Measurements from ENCODE around the gene CCSER1.
A peak's percentile ranks its signal among the peaks of the same experiment; 100 is the strongest.

CCSER1 gene

DNA sequence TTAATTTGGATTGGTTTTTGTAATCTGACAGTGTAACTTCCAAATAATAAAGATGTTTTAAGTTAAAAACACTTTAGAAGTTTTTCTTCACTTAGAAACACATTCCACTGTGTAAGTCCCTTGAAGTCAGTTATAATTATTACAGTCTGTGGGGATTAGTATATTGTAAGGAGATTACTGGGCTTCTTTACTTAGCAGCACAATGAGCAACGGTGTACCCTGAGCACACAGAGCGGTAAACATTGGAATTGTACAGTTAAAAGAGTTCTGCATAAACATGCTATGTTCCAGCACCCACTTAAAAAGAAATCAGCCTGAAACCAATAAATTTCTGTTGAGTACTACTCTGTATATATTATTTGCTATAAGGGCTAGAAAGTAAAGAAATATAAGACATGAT, 44.3 kb downstream of the CCSER1 start:
- no peaks in the 10 kb centered on the region for H3K27me3 ChIP-seq (ENCODE audit: control insufficient read depth, insufficient read depth, low read length)
- no peaks in the 10 kb centered on the region for H3K9me3 ChIP-seq (ENCODE audit: control insufficient read depth, low read depth, low read length)
- H3K4me3 ChIP-seq (ENCODE audit: low read length) = no peak overlapping the region
- no peaks in the 10 kb centered on the region for H3K4me1 ChIP-seq (ENCODE audit: control insufficient read depth, low read depth, low read length)
- H3K36me3 ChIP-seq (ENCODE audit: control insufficient read depth, low read depth, low read length) = no peaks in the 10 kb centered on the region
- H3K9ac ChIP-seq (ENCODE audit: low read length) = no peak overlapping the region
- H3K27ac ChIP-seq (ENCODE audit: low read length) = no peak overlapping the region

DNA sequence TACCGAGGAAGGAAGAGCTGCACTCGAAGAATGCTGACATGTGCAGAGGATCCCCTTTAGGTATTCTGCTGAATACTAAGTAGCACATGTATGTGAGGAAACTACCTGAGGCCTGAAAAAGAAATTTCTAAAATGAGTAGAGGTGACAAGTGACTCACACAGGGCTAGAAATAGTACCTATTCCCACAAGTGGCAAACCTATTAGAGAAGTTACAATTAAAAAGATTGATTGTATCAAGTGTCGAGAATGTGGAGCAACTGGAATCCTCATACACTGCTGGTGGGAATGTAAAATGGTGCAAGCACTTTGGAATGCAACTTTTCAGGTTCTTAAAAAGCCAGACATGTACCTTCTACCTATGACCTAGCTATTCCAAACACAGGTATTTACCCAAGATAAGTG, 47.4 kb downstream of the CCSER1 start:
- Histone ChIP-seq H3K27ac (ENCODE audit: low read length) (no peak overlapping the region), H3K4me1 (ENCODE audit: control insufficient read depth, low read depth, low read length) (no peaks in the 10 kb centered on the region), H3K36me3 (ENCODE audit: control insufficient read depth, low read depth, low read length) (no peaks in the 10 kb centered on the region), H3K9ac (ENCODE audit: low read length) (no peak overlapping the region), H3K27me3 (ENCODE audit: control insufficient read depth, insufficient read depth, low read length) (no peaks in the 10 kb centered on the region), H3K4me3 (ENCODE audit: low read length) (no peak overlapping the region), H3K9me3 (ENCODE audit: control insufficient read depth, low read depth, low read length) (no peaks in the 10 kb centered on the region)

DNA sequence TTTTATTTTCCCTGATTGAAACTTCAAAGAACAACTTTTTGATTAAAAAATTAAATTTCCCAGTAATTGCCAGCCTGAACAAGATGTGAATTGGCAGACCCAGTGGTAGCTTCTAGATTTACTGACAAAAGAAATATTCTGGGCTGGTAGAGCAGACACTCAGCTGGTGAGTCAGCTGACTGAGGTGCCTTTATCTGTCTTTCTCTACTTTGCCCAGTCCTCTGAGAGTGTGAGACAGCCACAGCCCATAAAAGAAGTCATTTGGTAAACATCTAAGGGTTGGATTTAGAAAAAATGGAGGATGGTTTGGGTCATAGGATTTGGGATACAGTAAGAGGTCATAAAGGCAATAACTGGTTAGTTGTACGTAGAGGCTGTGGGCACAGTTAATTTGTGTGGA, 54.5 kb downstream of the CCSER1 start:
- H3K9me3 ChIP-seq (ENCODE audit: control insufficient read depth, low read depth, low read length) = no peaks in the 10 kb centered on the region
- H3K36me3 ChIP-seq (ENCODE audit: control insufficient read depth, low read depth, low read length) = no peaks in the 10 kb centered on the region
- no peak overlapping the region for H3K27ac ChIP-seq (ENCODE audit: low read length)
- H3K4me1 ChIP-seq (ENCODE audit: control insufficient read depth, low read depth, low read length) = peaks cover 13% of the 10 kb centered on the region
- H3K4me3 ChIP-seq (ENCODE audit: low read length) = no peak overlapping the region
- no peaks in the 10 kb centered on the region for H3K27me3 ChIP-seq (ENCODE audit: control insufficient read depth, insufficient read depth, low read length)
- H3K9ac ChIP-seq (ENCODE audit: low read length) = no peak overlapping the region

DNA sequence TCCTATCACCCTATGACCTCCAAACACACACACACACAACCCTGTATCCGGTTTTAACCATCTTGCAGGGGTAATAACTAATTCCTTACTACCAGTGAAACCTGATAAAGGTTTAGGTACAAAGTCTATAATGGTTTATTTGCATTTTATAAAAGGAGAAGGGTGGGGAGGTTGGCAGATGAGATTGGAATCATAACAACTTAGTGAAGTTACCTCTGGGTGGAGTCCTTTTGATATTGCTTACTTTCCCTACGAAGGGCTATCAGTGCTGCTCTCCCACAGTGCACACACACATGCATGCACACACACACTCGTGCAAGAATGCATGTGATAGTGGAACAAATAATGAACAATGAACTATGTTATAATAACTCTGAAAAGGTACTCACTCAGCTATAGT, 56.1 kb downstream of the CCSER1 start:
- no peaks in the 10 kb centered on the region for H3K27me3 ChIP-seq (ENCODE audit: control insufficient read depth, insufficient read depth, low read length)
- no peak overlapping the region for H3K9ac ChIP-seq (ENCODE audit: low read length)
- no peak overlapping the region for H3K4me3 ChIP-seq (ENCODE audit: low read length)
- no peaks in the 10 kb centered on the region for H3K36me3 ChIP-seq (ENCODE audit: control insufficient read depth, low read depth, low read length)
- H3K4me1 ChIP-seq (ENCODE audit: control insufficient read depth, low read depth, low read length) = peaks cover 21% of the 10 kb centered on the region
- no peaks in the 10 kb centered on the region for H3K9me3 ChIP-seq (ENCODE audit: control insufficient read depth, low read depth, low read length)
- no peak overlapping the region for H3K27ac ChIP-seq (ENCODE audit: low read length)

DNA sequence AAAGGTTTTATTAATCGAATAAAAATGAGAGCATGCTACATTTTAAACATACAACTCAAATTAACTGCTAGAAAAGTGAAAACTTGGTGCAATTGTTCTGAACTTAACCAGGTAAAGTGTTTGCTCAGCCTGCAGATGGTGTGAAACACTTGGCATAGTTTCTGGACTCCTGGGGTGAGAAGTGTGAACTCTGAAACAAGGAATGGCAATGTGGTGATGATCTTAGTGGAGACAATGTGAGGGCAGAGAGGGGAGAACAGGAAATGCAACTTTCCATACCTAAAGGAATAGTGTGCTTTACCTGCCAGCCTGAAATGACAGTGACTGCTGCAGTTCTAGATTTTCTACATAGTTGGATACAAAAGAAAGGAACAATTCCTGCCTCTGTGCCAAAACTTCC, 57.4 kb downstream of the CCSER1 start:
- no peak overlapping the region for H3K27ac ChIP-seq (ENCODE audit: low read length)
- H3K27me3 ChIP-seq (ENCODE audit: control insufficient read depth, insufficient read depth, low read length) = no peaks in the 10 kb centered on the region
- H3K9me3 ChIP-seq (ENCODE audit: control insufficient read depth, low read depth, low read length) = no peaks in the 10 kb centered on the region
- no peak overlapping the region for H3K9ac ChIP-seq (ENCODE audit: low read length)
- no peak overlapping the region for H3K4me3 ChIP-seq (ENCODE audit: low read length)
- no peaks in the 10 kb centered on the region for H3K36me3 ChIP-seq (ENCODE audit: control insufficient read depth, low read depth, low read length)
- peaks cover 21% of the 10 kb centered on the region for H3K4me1 ChIP-seq (ENCODE audit: control insufficient read depth, low read depth, low read length)

DNA sequence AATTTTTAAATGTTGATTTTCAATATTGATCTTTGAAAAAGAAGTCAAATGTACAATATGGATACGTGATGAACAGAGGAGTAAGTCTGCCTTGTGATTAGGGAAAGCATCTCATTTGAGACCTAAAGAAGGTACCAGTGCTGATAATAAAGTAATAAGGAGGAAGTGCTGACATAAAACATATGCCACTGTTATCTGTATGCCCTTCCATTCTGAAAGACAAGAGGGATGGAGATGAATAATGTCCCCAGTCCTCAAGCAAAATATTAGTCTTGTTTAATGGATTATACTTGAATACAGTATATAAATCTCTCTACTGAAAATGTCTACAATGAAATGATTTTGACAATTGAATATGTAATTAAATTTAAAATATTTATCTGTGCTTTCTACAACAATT, 58.2 kb downstream of the CCSER1 start:
- H3K9me3 ChIP-seq (ENCODE audit: control insufficient read depth, low read depth, low read length) = no peaks in the 10 kb centered on the region

GRCh38 chr4:90186229-90186628, 59.0 kb downstream of the CCSER1 start:
- H3K9ac ChIP-seq (ENCODE audit: low read length) = no peak overlapping the region
- H3K27ac ChIP-seq (ENCODE audit: low read length) = no peak overlapping the region
- no peaks in the 10 kb centered on the region for H3K36me3 ChIP-seq (ENCODE audit: control insufficient read depth, low read depth, low read length)
- H3K9me3 ChIP-seq (ENCODE audit: control insufficient read depth, low read depth, low read length) = no peaks in the 10 kb centered on the region
- no peaks in the 10 kb centered on the region for H3K27me3 ChIP-seq (ENCODE audit: control insufficient read depth, insufficient read depth, low read length)
- H3K4me3 ChIP-seq (ENCODE audit: low read length) = no peak overlapping the region
- peaks cover 21% of the 10 kb centered on the region for H3K4me1 ChIP-seq (ENCODE audit: control insufficient read depth, low read depth, low read length)

More for the DNA sequence above, 58.2 kb downstream of the CCSER1 start:
- Histone ChIP-seq H3K27me3 (ENCODE audit: control insufficient read depth, insufficient read depth, low read length) (no peaks in the 10 kb centered on the region), H3K4me1 (ENCODE audit: control insufficient read depth, low read depth, low read length) (peaks cover 21% of the 10 kb centered on the region), H3K27ac (ENCODE audit: low read length) (no peak overlapping the region), H3K4me3 (ENCODE audit: low read length) (no peak overlapping the region), H3K36me3 (ENCODE audit: control insufficient read depth, low read depth, low read length) (no peaks in the 10 kb centered on the region), H3K9ac (ENCODE audit: low read length) (no peak overlapping the region)

- Histone ChIP-seq H3K27ac (ENCODE audit: low read length) (no peak overlapping the region), H3K4me1 (ENCODE audit: control insufficient read depth, low read depth, low read length) (peaks cover 21% of the 10 kb centered on the region), H3K27me3 (ENCODE audit: control insufficient read depth, insufficient read depth, low read length) (no peaks in the 10 kb centered on the region), H3K4me3 (ENCODE audit: low read length) (no peak overlapping the region), H3K9ac (ENCODE audit: low read length) (no peak overlapping the region), H3K9me3 (ENCODE audit: control insufficient read depth, low read depth, low read length) (no peaks in the 10 kb centered on the region), H3K36me3 (ENCODE audit: control insufficient read depth, low read depth, low read length) (no peaks in the 10 kb centered on the region)
Observed at GRCh38 chr4:90187148-90187884, 60.1 kb downstream of the CCSER1 start.

DNA sequence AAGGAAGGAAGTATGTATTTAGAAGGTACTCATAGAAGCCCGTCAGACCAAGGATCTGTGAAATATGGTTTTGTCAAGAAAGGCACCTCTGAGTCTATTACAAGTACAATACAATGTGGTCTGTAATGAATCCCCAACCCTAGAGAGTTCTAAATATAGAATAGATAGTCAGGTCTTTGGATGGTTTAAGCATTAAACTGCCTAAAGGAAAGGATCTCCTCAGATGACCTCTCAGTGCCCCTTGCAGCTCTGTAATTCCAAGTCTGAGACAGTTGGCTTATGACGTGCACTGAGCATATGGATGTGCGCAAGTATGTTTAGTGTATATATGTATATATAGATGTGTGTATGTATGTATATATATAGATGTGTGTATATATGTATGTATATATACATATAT, 62.0 kb downstream of the CCSER1 start:
- no peak overlapping the region for H3K27ac ChIP-seq (ENCODE audit: low read length)
- no peak overlapping the region for H3K4me3 ChIP-seq (ENCODE audit: low read length)
- no peaks in the 10 kb centered on the region for H3K27me3 ChIP-seq (ENCODE audit: control insufficient read depth, insufficient read depth, low read length)
- H3K4me1 ChIP-seq (ENCODE audit: control insufficient read depth, low read depth, low read length) = peaks cover 20% of the 10 kb centered on the region
- no peaks in the 10 kb centered on the region for H3K9me3 ChIP-seq (ENCODE audit: control insufficient read depth, low read depth, low read length)
- no peaks in the 10 kb centered on the region for H3K36me3 ChIP-seq (ENCODE audit: control insufficient read depth, low read depth, low read length)
- no peak overlapping the region for H3K9ac ChIP-seq (ENCODE audit: low read length)

DNA sequence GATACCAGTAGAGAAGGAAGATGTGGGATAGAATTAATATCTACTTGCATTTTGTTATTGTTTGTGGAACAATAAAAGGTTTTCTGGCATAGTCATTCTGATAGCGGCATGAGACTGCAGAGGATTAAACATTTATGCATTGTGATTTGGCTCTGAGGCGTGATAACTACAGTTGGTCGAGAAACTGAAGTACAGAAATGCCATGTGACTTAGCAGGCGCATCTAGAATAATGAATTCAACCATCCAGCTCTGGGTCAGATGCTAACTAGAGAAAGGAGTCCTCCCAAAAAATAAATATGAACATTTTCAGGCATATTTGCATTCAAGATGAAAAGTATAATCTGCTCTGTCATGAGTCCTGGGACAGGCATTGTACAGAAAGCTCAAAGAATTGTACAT, 62.8 kb downstream of the CCSER1 start:
- H3K9me3 ChIP-seq (ENCODE audit: control insufficient read depth, low read depth, low read length) = no peaks in the 10 kb centered on the region
- no peak overlapping the region for H3K9ac ChIP-seq (ENCODE audit: low read length)
- peaks cover 12% of the 10 kb centered on the region for H3K4me1 ChIP-seq (ENCODE audit: control insufficient read depth, low read depth, low read length)
- H3K27me3 ChIP-seq (ENCODE audit: control insufficient read depth, insufficient read depth, low read length) = no peaks in the 10 kb centered on the region
- H3K27ac ChIP-seq (ENCODE audit: low read length) = no peak overlapping the region
- no peak overlapping the region for H3K4me3 ChIP-seq (ENCODE audit: low read length)
- no peaks in the 10 kb centered on the region for H3K36me3 ChIP-seq (ENCODE audit: control insufficient read depth, low read depth, low read length)

DNA sequence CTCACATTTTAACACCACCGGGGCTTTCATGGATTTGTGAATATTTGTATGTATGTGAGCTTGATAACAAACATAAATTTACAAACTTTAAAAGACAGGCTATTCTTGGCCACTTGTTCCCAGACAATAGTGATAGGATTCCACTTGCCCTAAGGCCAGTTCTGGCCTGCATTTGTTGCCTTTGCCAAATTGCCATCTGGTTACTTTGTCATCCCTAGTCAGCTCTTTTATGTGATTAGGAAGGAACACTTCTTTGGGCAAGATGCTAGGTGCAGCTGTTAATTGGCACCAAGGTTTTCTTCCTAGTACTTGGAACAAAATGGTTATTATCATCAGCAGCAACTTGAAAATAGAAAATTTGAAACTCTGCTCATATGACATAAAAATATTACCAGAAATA, 63.3 kb downstream of the CCSER1 start:
- Histone ChIP-seq H3K4me3 (ENCODE audit: low read length) (no peak overlapping the region), H3K9ac (ENCODE audit: low read length) (no peak overlapping the region), H3K36me3 (ENCODE audit: control insufficient read depth, low read depth, low read length) (no peaks in the 10 kb centered on the region), H3K27me3 (ENCODE audit: control insufficient read depth, insufficient read depth, low read length) (no peaks in the 10 kb centered on the region), H3K9me3 (ENCODE audit: control insufficient read depth, low read depth, low read length) (no peaks in the 10 kb centered on the region), H3K27ac (ENCODE audit: low read length) (no peak overlapping the region), H3K4me1 (ENCODE audit: control insufficient read depth, low read depth, low read length) (peaks cover 11% of the 10 kb centered on the region)

DNA sequence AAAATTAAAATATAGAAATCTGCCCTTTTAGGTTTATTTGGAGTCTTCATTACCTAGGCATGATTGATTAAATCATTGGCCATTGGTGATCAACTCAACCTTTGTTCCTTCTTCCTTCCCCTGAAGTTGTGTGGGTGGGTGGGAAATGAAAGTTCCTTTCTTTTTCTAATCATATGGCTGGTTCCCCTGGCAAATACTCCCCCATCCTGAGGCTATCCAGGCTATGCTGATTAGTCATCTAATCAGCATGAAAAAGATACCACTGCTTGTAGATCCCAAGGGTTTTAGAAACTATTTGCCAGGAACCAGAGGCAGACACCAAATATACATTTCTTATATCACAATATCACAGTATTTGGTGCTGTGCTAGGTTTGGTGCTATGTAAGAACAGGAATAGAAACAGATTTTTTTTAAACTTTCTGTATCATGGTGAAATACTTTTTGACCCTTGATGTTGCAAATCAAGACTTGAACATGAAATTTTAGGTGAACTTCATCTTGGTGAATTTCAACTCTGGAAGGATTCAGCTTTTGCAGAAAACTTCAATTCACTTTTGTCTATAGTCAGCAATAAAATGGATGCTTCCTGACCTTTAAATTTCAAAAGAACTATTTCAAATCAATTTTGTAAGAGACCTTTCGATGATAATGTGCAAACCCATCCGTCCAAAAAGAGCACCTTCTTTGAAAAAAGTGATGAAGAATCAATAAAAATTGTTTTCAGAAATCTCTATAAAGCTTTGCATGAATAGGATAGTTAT, 71.1 kb downstream of the CCSER1 start:
- Histone ChIP-seq H3K9me3 (ENCODE audit: control insufficient read depth, low read depth, low read length) (no peaks in the 10 kb centered on the region), H3K27me3 (ENCODE audit: control insufficient read depth, insufficient read depth, low read length) (no peaks in the 10 kb centered on the region), H3K27ac (ENCODE audit: low read length) (peak overlapping the region; percentile 65), H3K36me3 (ENCODE audit: control insufficient read depth, low read depth, low read length) (no peaks in the 10 kb centered on the region), H3K9ac (ENCODE audit: low read length) (no peak overlapping the region), H3K4me1 (ENCODE audit: control insufficient read depth, low read depth, low read length) (peaks cover 10% of the 10 kb centered on the region), H3K4me3 (ENCODE audit: low read length) (peak overlapping the region; percentile 43)
